ENCODE results near the gene DDX46. TPM values are rescaled to one million over a fixed set of nuclear protein-coding genes. Genes with fewer than 3 reads are reported as not detected.

Gene DDX46
- total RNA-seq, 1 experiment from 2014 or later: 8.5 TPM

- in situ Hi-C loops (cut with HindIII; ENCODE audit: low pct_unique_long_range_greater_than_20kb, low sequenced_read_pairs): no loop called here
- DNase-seq (ENCODE audit: low read depth): no peak
Observed at GRCh38 chr5:134777366-134777765, 18.8 kb downstream of the DDX46 start.

DNA sequence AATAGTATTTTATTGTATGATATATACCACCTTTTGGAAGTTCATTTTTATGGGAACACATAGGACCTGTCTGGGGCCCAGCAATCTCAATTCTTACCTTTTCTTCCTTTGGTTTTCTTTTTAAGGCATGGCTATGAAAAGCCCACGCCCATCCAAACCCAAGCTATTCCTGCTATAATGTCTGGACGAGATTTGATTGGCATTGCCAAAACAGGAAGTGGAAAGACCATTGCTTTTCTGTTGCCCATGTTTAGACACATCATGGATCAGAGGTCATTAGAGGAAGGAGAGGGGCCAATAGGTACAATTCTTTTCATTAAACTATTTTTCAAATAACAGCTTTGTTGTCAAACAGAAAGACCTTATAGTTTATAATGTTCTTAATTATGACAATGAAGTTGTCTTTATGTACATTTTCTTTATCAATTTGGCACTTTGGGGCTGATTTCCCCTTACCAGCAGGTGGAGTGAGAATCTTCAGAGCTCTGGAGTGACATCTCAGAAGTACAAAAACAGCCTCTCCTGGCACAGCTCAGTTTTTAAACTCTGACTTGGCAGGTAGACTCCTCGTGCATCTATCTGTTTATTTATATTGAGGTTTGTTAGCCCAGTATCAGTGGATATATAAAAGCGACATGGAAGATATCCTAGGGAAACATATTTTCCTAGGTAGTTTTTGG, 25.8 kb downstream of the DDX46 start:
- no peak for DNase-seq (ENCODE audit: low read depth)

DNA sequence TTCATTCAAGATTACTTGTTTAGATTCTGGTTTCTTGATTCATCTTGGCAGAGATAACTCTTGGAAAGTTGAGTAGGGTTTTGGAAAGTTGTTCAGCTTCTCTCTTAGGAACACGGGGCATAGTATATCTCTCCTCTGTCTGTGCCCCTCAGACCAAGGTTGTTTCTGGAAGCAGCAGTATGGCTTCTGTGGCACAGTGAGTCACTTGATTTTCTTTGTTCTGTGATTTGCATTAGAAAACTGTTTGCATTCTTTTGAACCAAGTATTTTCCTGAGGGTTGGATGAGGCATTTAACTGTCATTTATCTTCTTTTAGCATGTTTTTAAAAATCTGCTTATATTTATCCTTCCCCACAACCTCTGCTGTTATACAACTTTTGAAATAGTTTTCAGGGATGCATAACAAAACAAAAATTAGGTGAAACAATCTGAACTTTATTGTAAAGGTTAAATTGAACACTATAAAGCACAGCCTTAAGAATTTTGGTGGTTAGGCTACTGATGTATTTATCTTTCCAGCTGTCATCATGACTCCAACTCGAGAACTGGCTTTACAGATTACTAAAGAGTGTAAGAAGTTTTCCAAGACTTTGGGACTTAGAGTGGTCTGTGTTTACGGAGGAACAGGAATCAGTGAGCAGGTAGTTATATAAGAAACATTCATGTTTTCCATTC, 26.5 kb downstream of the DDX46 start:
- in situ Hi-C loops (cut with HindIII; ENCODE audit: low pct_unique_long_range_greater_than_20kb, low sequenced_read_pairs): no loop called here
- no peak for DNase-seq (ENCODE audit: low read depth)

More for the DNA sequence above, 25.8 kb downstream of the DDX46 start:
- in situ Hi-C loops (cut with HindIII; ENCODE audit: low pct_unique_long_range_greater_than_20kb, low sequenced_read_pairs): no loop called here

DNA sequence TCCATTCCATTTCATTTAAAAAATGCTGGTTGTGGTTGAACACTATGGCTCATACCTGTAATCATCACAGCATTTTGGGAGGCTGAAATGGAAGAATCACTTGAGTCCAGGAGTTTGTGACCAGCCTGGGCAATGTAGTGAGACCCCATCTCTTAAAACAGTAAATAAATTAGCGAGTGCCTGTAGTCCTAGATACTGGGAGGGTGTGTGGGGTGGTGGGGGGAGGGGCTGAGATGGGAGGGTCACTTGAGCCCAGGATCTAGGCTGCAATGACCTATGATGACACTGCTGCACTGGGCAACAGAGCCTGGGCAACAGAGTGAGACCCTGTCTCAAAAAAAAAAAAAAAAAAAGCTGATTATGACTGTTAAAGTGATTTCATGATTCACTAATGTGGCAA, 29.1 kb downstream of the DDX46 start:
- in situ Hi-C loops (cut with HindIII; ENCODE audit: low pct_unique_long_range_greater_than_20kb, low sequenced_read_pairs): no loop called here
- DNase-seq (ENCODE audit: low read depth): no peak

GRCh38 chr5:134791580-134791979, 33.0 kb downstream of the DDX46 start:
- no peak for DNase-seq (ENCODE audit: low read depth)
- in situ Hi-C loops (cut with HindIII; ENCODE audit: low pct_unique_long_range_greater_than_20kb, low sequenced_read_pairs): no loop called here

DNA sequence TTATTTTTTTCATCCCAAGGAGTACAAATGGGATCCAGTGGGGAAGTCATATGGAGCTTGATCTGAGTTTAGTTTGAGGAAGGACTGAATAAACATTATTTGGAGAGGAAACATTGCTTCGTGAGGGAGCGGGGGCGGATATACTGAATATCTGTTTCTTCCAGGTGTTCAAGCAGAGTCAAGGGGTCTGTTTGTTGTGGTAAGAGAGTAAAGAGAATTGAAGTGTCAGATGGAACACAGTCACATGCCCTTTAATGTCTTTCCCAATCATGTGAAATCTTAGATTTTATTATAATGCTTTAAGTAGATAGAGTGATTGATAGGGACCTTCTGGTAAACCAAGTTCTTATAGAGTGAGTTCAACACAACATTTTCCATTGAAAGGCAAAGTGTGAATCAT, 33.7 kb downstream of the DDX46 start:
- in situ Hi-C loops (cut with HindIII; ENCODE audit: low pct_unique_long_range_greater_than_20kb, low sequenced_read_pairs): no loop called here
- no peak for DNase-seq (ENCODE audit: low read depth)

DNA sequence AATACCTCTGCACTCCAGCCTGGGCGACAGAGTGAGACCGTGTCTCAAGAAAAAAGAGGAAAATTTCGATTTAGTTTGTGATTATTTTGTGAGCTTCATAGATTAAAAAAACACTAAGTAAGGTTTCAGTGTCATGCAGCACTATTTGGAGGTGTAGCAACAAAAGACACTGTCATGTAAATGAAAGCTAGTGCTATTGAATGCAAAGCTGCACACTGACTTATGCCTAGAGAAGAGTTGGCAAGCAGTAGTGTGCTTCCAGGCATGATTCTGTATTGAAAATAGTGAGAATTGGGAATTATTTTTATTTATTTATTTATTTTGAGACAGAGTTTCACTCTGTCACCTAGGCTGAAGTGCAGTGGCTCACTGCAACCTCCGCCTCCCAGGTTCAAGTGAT, 34.5 kb downstream of the DDX46 start:
- no peak for DNase-seq (ENCODE audit: low read depth)
- in situ Hi-C loops (cut with HindIII; ENCODE audit: low pct_unique_long_range_greater_than_20kb, low sequenced_read_pairs): no loop called here

GRCh38 chr5:134794082-134794481, 35.5 kb downstream of the DDX46 start:
- no peak for DNase-seq (ENCODE audit: low read depth)

GRCh38 chr5:134794819-134795218, 36.2 kb downstream of the DDX46 start:
- DNase-seq (ENCODE audit: low read depth): no peak
- in situ Hi-C loops (cut with HindIII; ENCODE audit: low pct_unique_long_range_greater_than_20kb, low sequenced_read_pairs): no loop called here

More at GRCh38 chr5:134794082-134794481, 35.5 kb downstream of the DDX46 start:
- in situ Hi-C loops (cut with HindIII; ENCODE audit: low pct_unique_long_range_greater_than_20kb, low sequenced_read_pairs): no loop called here

GRCh38 chr5:134798468-134798867, 39.9 kb downstream of the DDX46 start:
- in situ Hi-C loops (cut with HindIII; ENCODE audit: low pct_unique_long_range_greater_than_20kb, low sequenced_read_pairs): no loop called here

DNA sequence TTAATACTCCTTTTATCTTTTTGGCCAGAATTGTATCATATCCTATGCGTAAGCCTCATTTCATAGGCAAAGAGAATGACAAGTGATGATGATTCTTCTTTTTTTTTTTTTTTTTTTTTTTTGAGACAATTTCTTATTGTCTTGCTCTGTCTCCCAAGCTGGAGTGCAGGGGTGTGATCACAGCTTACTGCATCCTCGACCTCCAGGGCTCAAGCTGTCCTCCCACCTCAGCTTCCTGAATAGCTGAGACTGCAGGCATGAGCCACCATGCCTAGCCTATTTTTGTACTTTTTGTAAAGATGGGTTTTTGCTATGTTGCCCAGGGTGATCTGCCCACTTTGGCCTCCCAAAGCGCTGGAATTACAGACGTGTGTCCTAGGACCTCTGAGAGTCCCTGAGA, 45.2 kb downstream of the DDX46 start:
- in situ Hi-C loops (cut with HindIII; ENCODE audit: low pct_unique_long_range_greater_than_20kb, low sequenced_read_pairs): no loop called here
- DNase-seq (ENCODE audit: low read depth): no peak

More at GRCh38 chr5:134798468-134798867, 39.9 kb downstream of the DDX46 start:
- DNase-seq (ENCODE audit: low read depth): no peak

DNA sequence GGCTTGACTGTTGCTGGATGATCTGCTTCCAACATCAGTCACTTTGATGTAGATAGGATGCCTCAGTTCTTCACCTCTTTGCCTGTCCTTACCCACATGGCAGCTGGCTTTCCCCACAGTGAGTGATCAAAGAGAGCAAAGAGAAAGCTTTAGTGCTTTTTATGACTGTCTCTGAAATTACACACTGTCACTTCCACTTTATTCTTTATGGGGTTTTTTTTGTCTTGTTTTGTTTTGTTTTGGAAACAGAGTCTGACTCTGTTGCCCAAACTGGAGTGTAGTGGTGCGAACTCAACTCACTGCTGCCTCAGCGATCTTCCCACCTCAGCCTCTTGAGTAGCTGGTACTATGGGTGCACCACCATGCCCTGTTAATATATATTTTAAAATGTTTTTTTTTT, 54.8 kb downstream of the DDX46 start:
- in situ Hi-C loops (cut with HindIII; ENCODE audit: low pct_unique_long_range_greater_than_20kb, low sequenced_read_pairs): no loop called here
- DNase-seq (ENCODE audit: low read depth): no peak

- no peak for DNase-seq (ENCODE audit: low read depth)
- in situ Hi-C loops (cut with HindIII; ENCODE audit: low pct_unique_long_range_greater_than_20kb, low sequenced_read_pairs): no loop called here
Observed at GRCh38 chr5:134813827-134814226, 55.2 kb downstream of the DDX46 start.

DNA sequence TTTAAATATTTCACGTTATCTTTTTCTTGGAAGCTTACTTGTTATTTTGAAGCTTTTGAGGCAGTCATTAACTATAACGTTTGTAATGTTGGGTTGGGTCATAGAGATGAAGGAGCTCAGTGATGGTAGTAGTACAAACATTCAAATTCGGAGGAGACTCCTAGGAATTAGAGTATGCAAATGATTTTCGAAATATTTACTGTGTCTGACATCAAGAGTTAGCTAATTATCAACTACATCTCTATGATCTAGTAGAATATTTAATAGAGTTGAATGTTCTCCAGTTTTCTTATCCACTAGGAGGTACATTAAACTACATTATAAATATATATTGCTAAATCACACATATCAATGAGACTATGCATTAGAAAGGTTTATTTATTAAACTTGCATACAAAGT, 58.4 kb downstream of the DDX46 start:
- in situ Hi-C loops (cut with HindIII; ENCODE audit: low pct_unique_long_range_greater_than_20kb, low sequenced_read_pairs): no loop called here
- DNase-seq (ENCODE audit: low read depth): no peak

GRCh38 chr5:134818776-134819175, 60.2 kb downstream of the DDX46 start:
- no peak for DNase-seq (ENCODE audit: low read depth)
- in situ Hi-C loops (cut with HindIII; ENCODE audit: low pct_unique_long_range_greater_than_20kb, low sequenced_read_pairs): no loop called here

DNA sequence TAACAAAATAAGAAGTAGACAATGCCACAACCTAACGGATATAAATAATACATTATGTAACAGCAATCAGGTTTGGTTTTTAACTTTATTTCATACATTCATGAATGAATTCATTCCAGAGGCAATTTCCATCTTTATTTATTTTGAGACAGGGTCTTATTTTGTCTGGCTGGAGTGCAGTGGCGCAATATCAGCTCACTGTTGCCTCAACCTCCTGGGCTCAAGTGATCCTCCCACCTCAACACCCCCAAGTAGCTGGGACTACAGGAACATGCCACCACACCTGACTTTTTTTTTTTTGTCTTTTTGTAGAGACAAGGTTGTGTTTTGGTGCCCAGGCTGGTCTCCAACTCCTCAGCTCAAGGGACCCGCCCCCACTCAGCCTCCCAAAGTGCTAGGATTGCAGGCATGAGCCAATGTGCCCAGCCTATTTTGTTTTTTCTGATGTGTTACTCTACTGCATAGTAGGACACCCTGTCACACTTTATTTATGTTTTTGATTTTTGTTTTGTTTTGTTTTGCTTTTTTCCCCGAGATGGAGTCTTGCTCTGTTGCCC, 60.9 kb downstream of the DDX46 start:
- in situ Hi-C loops (cut with HindIII; ENCODE audit: low pct_unique_long_range_greater_than_20kb, low sequenced_read_pairs): no loop called here
- no peak for DNase-seq (ENCODE audit: low read depth)

- DNase-seq (ENCODE audit: low read depth): no peak
- in situ Hi-C loops (cut with HindIII; ENCODE audit: low pct_unique_long_range_greater_than_20kb, low sequenced_read_pairs): no loop called here
Observed at GRCh38 chr5:134821841-134822240, 63.3 kb downstream of the DDX46 start.

GRCh38 chr5:134824681-134825080, 66.1 kb downstream of the DDX46 start:
- in situ Hi-C loops (cut with HindIII; ENCODE audit: low pct_unique_long_range_greater_than_20kb, low sequenced_read_pairs): no loop called here
- no peak for DNase-seq (ENCODE audit: low read depth)

DNA sequence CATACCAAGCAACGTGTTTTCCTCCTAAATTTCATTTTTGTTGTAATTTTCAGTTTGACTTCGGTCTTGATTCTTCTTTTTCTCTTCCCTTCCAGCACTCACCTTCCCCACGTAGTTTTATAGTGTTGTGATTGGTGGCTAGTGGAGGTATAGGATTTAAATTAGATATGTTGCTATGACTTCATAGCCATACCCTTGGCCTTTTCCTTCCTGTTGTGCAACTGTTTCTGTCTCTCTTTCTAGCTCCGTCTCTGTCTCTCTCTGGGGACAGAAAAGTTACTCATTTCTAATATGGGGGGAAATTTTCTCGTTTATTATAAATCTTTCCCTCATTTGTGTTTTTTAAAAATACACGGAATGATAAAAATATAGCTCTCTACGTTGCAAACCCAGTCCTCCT, 66.6 kb downstream of the DDX46 start:
- in situ Hi-C loops (cut with HindIII; ENCODE audit: low pct_unique_long_range_greater_than_20kb, low sequenced_read_pairs): no loop called here
- no peak for DNase-seq (ENCODE audit: low read depth)
